HG03045 (cell line): ENCODE data around the gene LRP5.
"Not testable (repeated sequence)": the region's sequence is repeated elsewhere in the genome, so short reads cannot be mapped to it uniquely, and the experiment has no call there.

Source experiments
- ATAC-seq: cut with Tn5 transposase; IDR thresholded peaks from one replicate; pipeline ENCODE4 v1.9.1; 2021; ENCODE audit warnings: mild to moderate bottlenecking, moderate library complexity; ENCODE audit not compliant: unreplicated experiment

Gene LRP5

GRCh38 chr11:68437927-68438657, 125.7 kb downstream of the LRP5 start:
- ATAC-seq, result no peak

GRCh38 chr11:68438658-68439259, 126.4 kb downstream of the LRP5 start:
- no peak for ATAC-seq

GRCh38 chr11:68439355-68440065, 127.1 kb downstream of the LRP5 start:
- ATAC-seq, result no peak

- no peak for ATAC-seq
Observed at GRCh38 chr11:68440224-68440623, 127.8 kb downstream of the LRP5 start.

- no peak for ATAC-seq
Observed at GRCh38 chr11:68441466-68442230, 129.3 kb downstream of the LRP5 start.

- no peak for ATAC-seq
Observed at GRCh38 chr11:68442433-68442832, 130.0 kb downstream of the LRP5 start.

GRCh38 chr11:68444566-68444965, 132.2 kb downstream of the LRP5 start:
- no peak for ATAC-seq

GRCh38 chr11:68445531-68446035, 133.2 kb downstream of the LRP5 start:
- no peak for ATAC-seq

GRCh38 chr11:68446046-68446725, 133.8 kb downstream of the LRP5 start:
- ATAC-seq, result no peak

GRCh38 chr11:68447015-68447801, 134.8 kb downstream of the LRP5 start:
- no peak for ATAC-seq

- not testable (repeated sequence) for ATAC-seq
Observed at GRCh38 chr11:68447914-68448313, 135.5 kb downstream of the LRP5 start.

- ATAC-seq, result no peak
Observed at GRCh38 chr11:68448604-68449011, 136.2 kb downstream of the LRP5 start.

- no peak for ATAC-seq
Observed at GRCh38 chr11:68449951-68450350, 137.6 kb downstream of the LRP5 start.

- no peak for ATAC-seq
Observed at GRCh38 chr11:68450711-68451110, 138.3 kb downstream of the LRP5 start.

GRCh38 chr11:68454767-68455166, 142.4 kb downstream of the LRP5 start:
- ATAC-seq, result no peak

GRCh38 chr11:68455485-68455884, 143.1 kb downstream of the LRP5 start:
- no peak for ATAC-seq

- ATAC-seq, result no peak
Observed at GRCh38 chr11:68457216-68457897, 145.0 kb downstream of the LRP5 start.

- no peak for ATAC-seq
Observed at GRCh38 chr11:68457898-68458249, 145.5 kb downstream of the LRP5 start.

GRCh38 chr11:68458340-68458739, 145.9 kb downstream of the LRP5 start:
- not testable (repeated sequence) for ATAC-seq
